Thoracic aorta (tissue), 2 donors: ENCODE data around the gene SEMA4F. TPM values are rescaled to one million over a fixed set of nuclear protein-coding genes. Genes with fewer than 3 reads are reported as not detected.

ENCODE experiments used
- ATAC-seq: fragments of 150-250 bp; one replicate; pipeline ENCODE4 v1.8.0; 2017; ENCODE audit warnings: low read depth; ENCODE audit not compliant: insufficient number of reproducible peaks, low FRiP score
- DNase-seq: peaks from one replicate; pipeline ENCODE4 v3.0.0-alpha.2; 2020; ENCODE audit warnings: low spot score
- H3K27ac ChIP-seq, 2 donors: fragments of 200-600 bp; sonication (generic); 1 replicate in 1 of 2; 2 replicates in 1 of 2; pipeline ENCODE4 v1.5.1; 2016; ENCODE audit warnings: mild to moderate bottlenecking in 2 of 2, moderate library complexity in 2 of 2
- H3K27me3 ChIP-seq: fragments of 200-600 bp; sonication (generic); replicated peaks from 2 replicates; pipeline ENCODE4 v1.6.0; 2016; ENCODE audit warnings: mild to moderate bottlenecking; ENCODE audit not compliant: insufficient read depth
- H3K36me3 ChIP-seq: fragments of 200-600 bp; sonication (generic); one replicate; pipeline ENCODE4 v1.5.1; 2016
- H3K4me1 ChIP-seq, 2 donors: fragments of 200-600 bp; sonication (generic); 1 replicate in 1 of 2; 2 replicates in 1 of 2; pipeline versions ENCODE4 v1.5.1 to v1.6.0; 2016; ENCODE audit warnings: low read depth in 2 of 2, mild to moderate bottlenecking in 1 of 2; ENCODE audit not compliant: control insufficient read depth in 1 of 2
- H3K4me3 ChIP-seq: fragments of 200-600 bp; sonication (generic); 2 replicates; pipeline ENCODE4 v1.5.1; 2016; ENCODE audit warnings: mild to moderate bottlenecking
- H3K9me3 ChIP-seq: fragments of 200-600 bp; sonication (generic); 2 replicates; pipeline ENCODE4 v1.5.1; 2016
- CTCF ChIP-seq: fragments of 200-600 bp; sonication (generic); IDR thresholded peaks from one replicate; pipeline ENCODE4 v1.5.1; 2019; ENCODE audit warnings: antibody characterized with exemption
- total RNA-seq, 2 donors: library from RNA; depleted of rRNA; stranded (reverse); fragments of >200 nt; gene quantifications; one replicate each; pipeline versions ENCODE4 v1.1.0 to v1.2.3, GENCODE V29; 2016

Gene SEMA4F
- total RNA-seq, 2 donors from 2014 or later = 9.5 to 27.6 TPM

- H3K27ac ChIP-seq = no peak overlapping the region
These were observed 65.0 kb downstream of the SEMA4F start for GRCh38 chr2:74719066-74719465.

GRCh38 chr2:74721316-74721715 lies 67.3 kb downstream of the SEMA4F start:
- no peak for TF ChIP-seq CTCF
- H3K36me3 ChIP-seq = no peaks in the 10 kb centered on the region
- no peaks in the 10 kb centered on the region for H3K4me1 ChIP-seq
- H3K27ac ChIP-seq = no peak overlapping the region
- no peaks in the 10 kb centered on the region for H3K27me3 ChIP-seq
- DNase-seq (no peak), ATAC-seq (no peak)
- no peaks in the 10 kb centered on the region for H3K9me3 ChIP-seq
- H3K4me3 ChIP-seq = no peak overlapping the region

More at GRCh38 chr2:74719066-74719465, 65.0 kb downstream of the SEMA4F start:
- no peaks in the 10 kb centered on the region for H3K36me3 ChIP-seq
- ATAC-seq = no peak
- H3K9me3 ChIP-seq = no peaks in the 10 kb centered on the region
- no peak for DNase-seq
- H3K4me3 ChIP-seq = no peak overlapping the region
- no peak for TF ChIP-seq CTCF
- H3K27me3 ChIP-seq = no peaks in the 10 kb centered on the region
- H3K4me1 ChIP-seq = peaks cover 0 to 15% of the 10 kb centered on the region in 2 donors

- Histone ChIP-seq H3K36me3 (no peaks in the 10 kb centered on the region), H3K4me1 (no peaks in the 10 kb centered on the region), H3K27ac (no peak overlapping the region), H3K27me3 (no peaks in the 10 kb centered on the region), H3K9me3 (no peaks in the 10 kb centered on the region), H3K4me3 (no peak overlapping the region)
- ATAC-seq (no peak), DNase-seq (no peak)
- TF ChIP-seq CTCF = no peak
These were observed 70.4 kb downstream of the SEMA4F start for GRCh38 chr2:74724496-74724895.

GRCh38 chr2:74725287-74725686 lies 71.2 kb downstream of the SEMA4F start:
- TF ChIP-seq CTCF = no peak
- H3K27me3 ChIP-seq = no peaks in the 10 kb centered on the region
- no peak overlapping the region for H3K27ac ChIP-seq
- no peak overlapping the region for H3K4me3 ChIP-seq
- no peaks in the 10 kb centered on the region for H3K36me3 ChIP-seq
- no peaks in the 10 kb centered on the region for H3K9me3 ChIP-seq
- DNase-seq (no peak), ATAC-seq (no peak)
- no peaks in the 10 kb centered on the region for H3K4me1 ChIP-seq

GRCh38 chr2:74728842-74729241 lies 74.8 kb downstream of the SEMA4F start:
- no peaks in the 10 kb centered on the region for H3K9me3 ChIP-seq
- ATAC-seq = no peak
- H3K36me3 ChIP-seq = no peaks in the 10 kb centered on the region
- TF ChIP-seq CTCF = no peak
- no peak overlapping the region for H3K27ac ChIP-seq
- H3K27me3 ChIP-seq = no peaks in the 10 kb centered on the region
- no peaks in the 10 kb centered on the region for H3K4me1 ChIP-seq
- H3K4me3 ChIP-seq = no peak overlapping the region
- no peak for DNase-seq
